GM06990 (cell line): ENCODE data around the gene AK9.

Source experiments
- DNase-seq: peaks from one replicate; pipeline ENCODE4 v3.0.0-alpha.2; 2011; ENCODE audit not compliant: insufficient read length; ENCODE audit errors: extremely low read depth
- H3K27me3 ChIP-seq: replicated peaks from 2 replicates; pipeline ENCODE4 v1.6.0; 2011; ENCODE audit warnings: low read length; ENCODE audit not compliant: control insufficient read depth, insufficient read depth
- H3K36me3 ChIP-seq: 2 replicates; pipeline ENCODE4 v1.5.1; 2011; ENCODE audit warnings: low read length; ENCODE audit not compliant: control insufficient read depth, insufficient read depth
- H3K4me3 ChIP-seq: replicated peaks from 2 replicates; pipeline ENCODE4 v1.5.1; 2011; ENCODE audit warnings: low read depth, mild to moderate bottlenecking, control low read depth, low read length
- TF ChIP-seq, protein P1 (sequence below): IDR thresholded peaks from 2 replicates; pipeline ENCODE4 v1.5.1; 2011; ENCODE audit warnings: low read length, control low read depth, mild to moderate bottlenecking, inconsistent platforms; ENCODE audit not compliant: insufficient read depth, poor library complexity, severe bottlenecking

Gene AK9

DNA sequence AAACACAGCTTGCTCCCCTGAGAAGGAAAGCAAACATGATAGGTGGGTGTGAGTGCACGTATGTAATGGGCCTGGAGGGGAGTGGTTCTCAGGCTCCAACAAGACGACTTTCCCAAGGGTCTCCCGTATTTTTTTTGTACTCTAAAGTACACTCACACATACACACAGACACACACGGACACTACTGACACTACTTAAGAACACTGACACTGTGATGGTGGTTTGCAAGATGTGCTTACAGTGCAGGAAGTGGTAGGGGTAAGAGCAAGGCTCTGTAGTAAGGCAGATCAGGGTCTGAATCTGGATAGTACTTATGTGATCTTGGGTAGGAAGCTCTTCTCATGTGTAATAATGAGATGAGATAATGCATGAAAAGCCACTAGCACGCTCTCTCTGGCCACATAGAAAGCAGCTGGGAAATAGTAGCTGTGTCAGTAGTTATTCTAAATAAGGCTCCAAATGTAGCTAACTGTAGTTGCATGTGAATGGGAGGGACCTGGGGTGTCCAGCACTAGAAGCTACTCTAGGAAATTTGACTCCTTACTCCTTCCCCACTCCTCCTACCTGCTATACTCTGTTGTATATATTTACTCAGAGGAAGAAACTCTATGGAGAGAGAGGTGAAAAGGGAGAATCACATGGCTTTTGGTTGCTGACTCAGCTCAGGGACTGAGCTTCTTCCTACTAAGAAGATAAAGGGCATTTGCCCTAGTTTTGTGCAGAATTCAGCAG, 199.6 kb downstream of the AK9 start:
- no peak overlapping the region for H3K4me3 ChIP-seq
- no peak for DNase-seq
- H3K36me3 ChIP-seq, result no peaks in the 10 kb centered on the region
- no peaks in the 10 kb centered on the region for H3K27me3 ChIP-seq
- TF ChIP-seq, protein P1, sequence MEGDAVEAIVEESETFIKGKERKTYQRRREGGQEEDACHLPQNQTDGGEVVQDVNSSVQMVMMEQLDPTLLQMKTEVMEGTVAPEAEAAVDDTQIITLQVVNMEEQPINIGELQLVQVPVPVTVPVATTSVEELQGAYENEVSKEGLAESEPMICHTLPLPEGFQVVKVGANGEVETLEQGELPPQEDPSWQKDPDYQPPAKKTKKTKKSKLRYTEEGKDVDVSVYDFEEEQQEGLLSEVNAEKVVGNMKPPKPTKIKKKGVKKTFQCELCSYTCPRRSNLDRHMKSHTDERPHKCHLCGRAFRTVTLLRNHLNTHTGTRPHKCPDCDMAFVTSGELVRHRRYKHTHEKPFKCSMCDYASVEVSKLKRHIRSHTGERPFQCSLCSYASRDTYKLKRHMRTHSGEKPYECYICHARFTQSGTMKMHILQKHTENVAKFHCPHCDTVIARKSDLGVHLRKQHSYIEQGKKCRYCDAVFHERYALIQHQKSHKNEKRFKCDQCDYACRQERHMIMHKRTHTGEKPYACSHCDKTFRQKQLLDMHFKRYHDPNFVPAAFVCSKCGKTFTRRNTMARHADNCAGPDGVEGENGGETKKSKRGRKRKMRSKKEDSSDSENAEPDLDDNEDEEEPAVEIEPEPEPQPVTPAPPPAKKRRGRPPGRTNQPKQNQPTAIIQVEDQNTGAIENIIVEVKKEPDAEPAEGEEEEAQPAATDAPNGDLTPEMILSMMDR, result no peak

GRCh38 chr6:109490713-109491112, 200.3 kb downstream of the AK9 start:
- H3K36me3 ChIP-seq, result no peaks in the 10 kb centered on the region
- H3K27me3 ChIP-seq, result no peaks in the 10 kb centered on the region
- TF ChIP-seq, protein P1, result no peak
- no peak for DNase-seq
- no peak overlapping the region for H3K4me3 ChIP-seq

DNA sequence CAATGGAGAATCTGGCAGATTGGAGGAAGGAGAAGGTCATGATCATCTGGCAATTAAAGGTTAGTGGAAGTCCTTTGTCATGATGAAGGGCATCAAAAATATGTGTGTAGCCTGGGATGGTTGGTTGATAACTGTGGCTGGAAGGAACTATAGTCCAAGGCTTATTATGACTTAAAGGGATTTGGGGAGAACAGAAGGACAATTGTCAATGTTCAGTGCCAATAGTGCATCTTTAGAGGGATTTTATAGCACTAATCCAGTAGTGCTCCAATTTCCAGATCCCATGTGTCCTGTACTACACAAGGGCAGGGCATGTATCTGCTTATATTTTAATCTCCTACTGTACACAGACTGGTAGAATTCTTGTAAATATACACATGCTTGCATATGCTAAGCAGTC, 203.0 kb downstream of the AK9 start:
- TF ChIP-seq, protein P1, result no peak
- DNase-seq, result no peak
- Histone ChIP-seq H3K27me3 (no peaks in the 10 kb centered on the region; the same call in 1 of the 2 replicates), H3K36me3 (no peaks in the 10 kb centered on the region), H3K4me3 (no peak overlapping the region)

- H3K4me3 ChIP-seq, result no peak overlapping the region
- DNase-seq, result no peak
- H3K36me3 ChIP-seq, result no peaks in the 10 kb centered on the region
- H3K27me3 ChIP-seq, result no peaks in the 10 kb centered on the region; the same call in 1 of the 2 replicates
- TF ChIP-seq, protein P1, result no peak
Measured at GRCh38 chr6:109486068-109486467, 204.9 kb downstream of the AK9 start.

- no peak overlapping the region for H3K4me3 ChIP-seq
- TF ChIP-seq, protein P1, result no peak
- no peak for DNase-seq
- no peaks in the 10 kb centered on the region for H3K36me3 ChIP-seq
- H3K27me3 ChIP-seq, result no peaks in the 10 kb centered on the region; the same call in 1 of the 2 replicates
Measured at GRCh38 chr6:109485266-109485935, 205.6 kb downstream of the AK9 start.

DNA sequence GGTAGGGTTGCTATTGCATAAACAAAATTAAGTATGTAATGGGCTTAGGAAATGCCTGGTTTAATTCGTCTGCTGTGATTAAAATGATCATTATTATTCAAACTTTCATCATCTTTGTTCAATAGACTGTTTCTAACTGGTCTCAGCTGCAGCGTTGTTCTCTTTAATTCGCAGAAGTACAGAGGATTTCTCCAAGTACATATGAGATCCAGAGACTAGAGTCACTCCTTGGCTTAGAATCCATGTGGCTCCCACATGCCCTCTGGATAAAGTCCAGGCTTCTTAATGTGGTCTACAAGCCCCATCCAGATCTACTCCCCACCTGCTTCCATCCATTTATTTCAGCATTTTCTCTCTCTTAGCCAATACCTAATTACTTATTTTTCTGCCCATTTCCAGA, 206.9 kb downstream of the AK9 start:
- Histone ChIP-seq H3K27me3 (no peaks in the 10 kb centered on the region; the same call in 1 of the 2 replicates), H3K4me3 (no peak overlapping the region), H3K36me3 (no peaks in the 10 kb centered on the region)
- TF ChIP-seq, protein P1, result no peak
- no peak for DNase-seq
